GM21367 (cell line): ENCODE results near the gene PLCB1.

Source experiments
- ATAC-seq: cut with Tn5 transposase; IDR thresholded peaks from one replicate; pipeline ENCODE4 v1.9.1; 2021; ENCODE audit not compliant: unreplicated experiment

PLCB1 gene

DNA sequence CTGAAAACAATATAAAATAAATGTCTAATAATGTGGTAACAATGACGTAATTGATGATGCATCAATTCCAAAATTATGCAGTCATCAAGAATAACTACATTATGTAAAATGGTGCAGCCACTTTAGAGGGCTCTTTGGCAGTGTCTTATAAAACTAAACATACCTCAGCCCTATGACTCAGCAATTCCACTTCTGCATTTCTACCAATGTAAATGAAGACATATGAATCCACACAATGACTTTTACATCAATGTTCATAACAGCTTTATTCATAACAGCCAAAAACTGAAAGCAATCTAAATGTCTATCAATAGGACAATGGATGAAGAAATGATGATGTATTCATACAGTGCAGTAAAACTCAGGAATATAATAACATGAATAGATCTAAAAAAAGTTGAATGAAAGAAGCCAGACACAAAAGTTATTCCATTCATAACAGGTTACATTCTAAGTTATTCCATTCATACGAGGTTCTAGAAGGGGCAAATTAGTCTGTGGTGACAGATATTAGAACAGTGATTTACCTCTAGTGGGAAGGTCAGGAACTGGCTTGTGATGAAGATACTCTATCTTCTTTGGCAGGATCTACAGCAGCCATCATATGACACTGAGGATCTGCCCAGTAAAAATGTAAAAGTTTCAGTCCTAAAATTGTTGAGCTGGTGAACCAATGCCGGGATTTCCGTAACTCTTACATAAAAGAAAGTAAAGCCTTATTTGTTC lies 396.1 kb downstream of the PLCB1 start:
- no peak for ATAC-seq

DNA sequence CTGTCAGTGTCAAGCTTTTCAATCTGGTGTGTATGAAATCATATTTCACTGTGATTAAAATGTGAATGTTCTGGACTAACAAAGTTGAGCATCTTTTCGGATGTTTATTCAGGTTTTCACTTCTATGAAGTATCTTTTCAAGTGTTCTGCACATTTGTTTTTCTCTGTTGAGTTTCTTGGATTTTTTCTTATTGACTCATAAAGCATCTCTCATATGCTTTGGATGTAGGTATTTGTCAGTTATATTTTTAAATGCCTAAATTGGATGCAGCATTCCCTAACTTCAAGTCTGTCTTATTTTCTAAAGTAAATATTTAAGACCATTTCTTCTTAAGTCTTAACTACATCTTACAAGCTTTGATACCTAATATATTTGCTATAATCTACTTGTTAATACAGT lies 398.0 kb downstream of the PLCB1 start:
- no peak for ATAC-seq

DNA sequence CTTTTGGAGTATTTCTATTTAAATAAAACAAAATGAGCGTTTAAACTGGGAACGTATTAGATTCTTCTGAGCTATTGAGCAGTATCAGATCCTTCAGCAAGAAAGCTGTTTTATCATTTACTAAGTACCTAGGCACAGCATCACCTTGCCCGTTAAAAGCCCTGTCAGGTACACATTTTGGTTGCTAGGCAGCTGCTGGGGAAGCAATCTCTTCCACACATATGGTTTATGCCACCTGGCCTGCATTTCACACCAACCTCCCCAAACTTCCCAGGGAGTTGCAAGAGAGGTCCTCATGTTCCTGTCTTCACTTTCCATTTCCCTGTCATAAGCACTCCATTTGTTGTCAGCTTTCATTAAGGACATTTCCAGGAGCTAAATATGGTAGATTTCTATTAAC lies 400.1 kb downstream of the PLCB1 start:
- ATAC-seq = no peak

DNA sequence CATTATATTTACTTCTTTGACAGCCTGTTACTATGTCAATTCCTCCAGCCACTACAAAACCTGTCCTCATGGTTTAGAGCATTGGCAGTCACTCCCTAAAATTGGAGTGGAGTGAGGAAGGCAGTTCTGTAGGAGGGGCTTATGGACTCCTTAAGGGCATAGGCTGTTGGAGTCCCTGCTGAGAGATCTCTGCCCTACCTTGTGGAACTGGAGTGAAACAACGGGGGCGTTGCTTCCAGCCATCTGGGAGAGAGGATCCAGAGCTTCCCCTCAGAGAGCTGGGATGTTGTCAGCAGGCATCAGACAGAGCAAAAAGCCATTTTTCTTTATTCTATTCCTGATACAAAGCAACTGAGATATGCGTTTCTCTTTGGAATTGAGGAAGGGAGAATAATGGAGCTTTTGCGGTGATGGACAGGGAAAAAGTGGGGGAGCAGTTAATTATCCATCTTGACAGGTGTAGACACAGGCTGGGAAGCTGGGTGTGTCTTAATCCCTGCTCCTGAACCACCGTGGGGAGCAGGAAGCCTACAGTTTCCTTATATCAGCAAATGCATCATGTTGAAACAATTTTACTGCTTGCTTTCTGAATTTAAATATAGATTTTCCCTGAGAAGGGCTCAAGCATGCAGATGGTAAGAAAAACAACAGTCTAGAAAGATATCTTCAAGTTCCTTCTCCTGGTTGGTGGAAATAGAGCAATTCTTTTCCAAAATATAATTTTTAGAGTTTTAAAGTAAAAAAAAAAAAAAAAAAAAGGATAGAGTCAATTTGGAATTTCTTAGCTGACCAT lies 402.5 kb downstream of the PLCB1 start:
- no peak for ATAC-seq

DNA sequence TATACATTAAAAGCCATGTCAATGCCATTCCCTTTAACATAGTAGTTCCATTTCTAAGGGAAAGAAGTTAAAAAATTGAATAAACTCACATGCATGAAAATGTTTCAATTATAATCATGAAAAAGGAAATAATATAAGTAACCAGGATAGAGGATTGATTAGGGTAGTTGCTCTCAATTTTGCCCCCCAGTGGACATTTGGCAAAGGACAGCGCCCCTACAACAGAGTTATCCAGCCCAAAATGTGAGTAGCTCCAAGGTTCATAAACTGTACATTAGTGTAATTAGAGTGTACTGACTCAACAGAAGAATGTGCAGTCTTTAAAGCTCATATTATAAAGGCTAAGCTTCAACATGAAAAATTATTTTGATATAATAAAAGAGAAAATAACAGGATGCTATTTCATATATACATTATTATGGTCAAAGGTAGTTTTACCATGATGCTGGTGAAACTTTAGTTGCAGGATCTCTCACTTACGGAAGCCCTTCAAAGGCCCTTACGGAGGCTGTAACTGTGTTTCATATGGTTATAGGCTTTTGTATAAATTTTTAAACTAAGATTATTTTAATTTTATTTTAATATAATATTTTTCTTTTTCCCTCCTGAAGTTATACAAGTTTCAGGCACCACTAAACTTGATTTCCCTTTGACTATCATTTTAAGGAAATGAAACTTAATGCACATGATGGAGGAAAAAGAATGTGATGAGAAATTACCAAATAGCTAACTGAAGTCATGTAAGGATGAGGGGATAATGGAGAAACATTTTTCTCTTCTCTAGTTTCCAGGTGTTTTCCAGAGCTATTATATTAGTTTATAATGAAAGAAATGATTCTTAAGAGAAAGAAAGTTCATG lies 403.6 kb downstream of the PLCB1 start:
- ATAC-seq = no peak

DNA sequence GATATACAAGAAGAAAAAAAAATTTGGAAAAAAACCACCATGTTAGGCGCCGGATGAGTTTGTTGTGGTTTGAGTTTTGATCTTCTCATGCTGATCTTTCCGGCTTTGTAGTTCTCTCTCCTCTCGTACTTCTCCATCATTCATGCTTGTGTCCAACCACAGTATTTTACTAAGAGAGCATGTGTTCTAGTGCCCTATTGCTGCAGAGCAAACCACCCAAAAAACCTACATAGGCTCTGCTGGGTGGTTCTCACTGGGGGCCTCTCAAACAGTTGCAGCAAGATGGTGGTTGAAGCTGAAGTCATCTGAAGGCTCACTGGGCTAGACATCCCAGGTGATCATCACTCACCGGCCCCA lies 404.2 kb downstream of the PLCB1 start:
- ATAC-seq = no peak

DNA sequence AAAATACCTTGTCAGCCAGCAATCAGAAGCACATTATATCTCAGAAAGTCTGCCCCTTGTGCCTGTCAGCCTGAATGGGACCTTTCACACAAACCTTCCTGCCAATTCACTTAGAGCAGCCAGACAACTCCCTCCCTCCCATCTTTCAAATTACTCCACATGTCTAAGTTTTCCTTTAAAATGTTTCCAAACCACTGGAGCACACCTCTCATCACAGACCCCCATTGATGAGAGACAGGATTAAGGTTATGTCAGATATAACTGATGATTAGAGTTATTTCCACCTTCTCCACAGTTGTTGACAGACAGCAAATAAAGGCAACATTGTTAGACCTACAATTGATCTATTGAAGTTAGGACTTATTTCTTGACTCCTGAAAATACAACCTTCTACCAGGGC lies 408.4 kb downstream of the PLCB1 start:
- ATAC-seq = no peak

DNA sequence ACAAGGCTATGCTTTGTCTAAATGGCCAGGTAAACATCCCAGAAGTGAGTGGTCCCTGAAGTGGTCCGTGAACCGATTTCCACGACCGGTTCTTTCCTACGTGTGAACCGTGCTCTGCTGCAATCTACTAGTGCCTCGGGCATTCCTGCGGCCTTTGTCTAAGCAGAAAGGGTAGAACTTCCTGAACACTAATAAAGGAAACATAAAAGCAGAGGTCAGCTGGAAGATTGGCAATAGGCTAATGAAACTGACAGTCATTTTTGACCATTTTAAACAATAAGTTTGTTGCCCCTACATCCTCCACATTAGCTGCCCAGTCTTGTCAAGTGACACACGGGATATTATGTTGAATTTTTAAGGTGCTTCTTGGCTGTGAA lies 410.0 kb downstream of the PLCB1 start:
- no peak for ATAC-seq

DNA sequence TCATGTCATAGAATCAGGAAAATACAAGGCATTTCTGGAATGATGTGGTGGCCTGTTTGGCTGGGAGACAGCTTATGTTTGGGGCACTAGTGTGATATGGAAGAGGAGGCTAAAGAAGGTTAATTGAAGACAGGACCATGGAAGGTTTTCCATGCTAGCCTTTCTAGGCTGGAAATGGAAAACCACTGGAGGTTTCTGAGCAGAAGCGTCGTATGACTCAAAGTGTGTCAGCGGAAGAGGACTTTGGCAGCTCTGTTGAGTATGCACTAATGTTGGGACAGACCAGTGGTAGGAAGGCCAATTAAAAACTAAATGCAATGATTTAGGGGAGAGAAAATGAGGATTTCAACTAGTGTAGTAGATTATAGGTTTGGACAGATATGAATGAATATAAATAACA lies 413.1 kb downstream of the PLCB1 start:
- no peak for ATAC-seq

DNA sequence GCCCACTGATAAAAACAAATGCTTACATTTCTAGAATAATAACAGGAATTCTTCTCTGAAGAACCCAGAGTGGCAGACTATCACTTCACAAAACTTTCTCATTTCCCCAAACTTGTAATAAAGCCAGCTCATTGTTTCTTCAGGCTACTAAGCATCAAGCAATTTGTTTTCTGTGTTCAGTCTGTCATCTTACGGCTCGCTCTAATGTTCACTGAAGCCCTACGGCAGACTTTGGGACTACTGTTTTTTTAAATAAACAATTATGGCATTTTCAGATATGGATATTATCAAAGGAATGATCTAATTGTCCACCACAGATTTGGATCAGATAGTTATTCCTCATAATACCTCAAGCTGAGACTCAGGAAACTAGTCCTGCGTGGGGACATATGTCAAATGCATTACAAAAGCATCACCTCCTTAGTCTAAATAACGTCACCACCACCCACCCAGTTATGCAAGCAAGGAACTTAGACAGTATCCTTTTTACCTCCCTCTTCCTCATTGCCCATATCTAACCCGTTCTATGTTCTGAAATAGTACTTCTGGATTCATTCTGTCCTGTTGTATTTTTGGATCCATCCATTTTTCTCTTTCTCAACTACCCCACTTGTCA lies 415.1 kb downstream of the PLCB1 start:
- no peak for ATAC-seq

DNA sequence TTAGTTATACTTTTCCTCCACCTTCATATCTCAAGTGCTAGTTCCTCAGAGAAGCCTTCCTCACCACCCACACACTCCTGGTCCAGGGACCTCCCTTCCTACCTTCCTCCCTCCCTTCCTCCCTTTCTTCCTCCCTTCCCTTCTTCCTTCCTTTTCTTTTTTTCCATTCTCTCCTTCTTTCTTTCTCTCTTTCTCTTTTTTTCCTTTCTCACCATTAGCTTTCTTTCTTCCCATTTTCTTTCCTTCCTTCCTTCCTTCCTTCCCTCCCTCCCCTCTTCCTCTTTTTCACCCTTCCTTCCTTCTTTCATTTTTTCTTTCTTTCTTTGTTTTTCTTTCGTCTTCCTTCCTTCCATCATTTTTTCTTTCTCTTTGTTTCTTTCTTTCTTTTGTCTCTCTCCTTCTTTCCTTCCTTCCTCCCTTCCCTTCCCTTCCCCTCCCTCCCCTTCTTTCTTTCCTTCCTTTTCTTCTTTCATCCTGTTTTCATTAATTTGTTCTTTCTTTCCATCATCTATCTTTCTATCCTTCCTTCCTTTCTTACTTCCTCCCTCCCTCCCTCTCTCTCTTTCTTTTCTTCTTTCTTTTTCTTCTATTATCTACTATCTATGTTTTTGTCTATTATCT lies 416.0 kb downstream of the PLCB1 start:
- ATAC-seq = no peak

DNA sequence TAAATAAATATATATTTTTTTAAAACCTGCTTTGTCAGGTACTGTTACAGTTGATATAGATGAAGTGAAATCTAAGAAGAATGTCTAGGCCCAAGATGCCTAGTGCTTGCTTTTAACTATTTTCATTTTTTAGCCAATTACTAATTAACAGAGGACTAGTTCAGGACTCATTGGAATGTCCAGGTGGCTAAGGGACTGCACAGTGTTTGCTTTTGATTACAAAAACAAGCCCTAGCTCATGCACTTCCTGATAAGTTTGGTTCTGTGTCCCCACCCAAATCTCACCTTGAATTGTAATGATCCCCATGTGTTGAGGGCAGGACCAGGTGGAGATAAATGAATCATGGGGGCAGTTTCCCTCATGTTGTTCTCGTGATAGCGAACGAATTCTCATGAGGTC lies 417.1 kb downstream of the PLCB1 start:
- no peak for ATAC-seq

DNA sequence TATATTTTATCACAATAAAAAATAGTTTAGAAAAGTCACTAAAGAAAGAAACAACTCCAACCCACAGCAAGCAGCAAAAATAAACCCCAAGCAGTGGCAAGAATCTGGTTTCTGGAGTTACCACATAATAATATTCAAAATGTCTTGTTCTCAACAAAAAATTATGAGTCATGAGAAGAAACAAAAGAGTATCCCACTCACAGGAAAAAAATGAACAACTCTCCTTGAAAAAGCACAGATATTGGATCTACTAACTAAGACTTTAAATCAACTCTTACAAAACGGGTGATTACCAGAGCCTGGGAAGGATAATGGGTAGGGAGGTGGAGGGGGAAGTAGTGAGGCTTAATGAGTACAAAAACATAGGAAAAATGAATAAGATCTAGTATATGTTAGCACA lies 425.6 kb downstream of the PLCB1 start:
- no peak for ATAC-seq

DNA sequence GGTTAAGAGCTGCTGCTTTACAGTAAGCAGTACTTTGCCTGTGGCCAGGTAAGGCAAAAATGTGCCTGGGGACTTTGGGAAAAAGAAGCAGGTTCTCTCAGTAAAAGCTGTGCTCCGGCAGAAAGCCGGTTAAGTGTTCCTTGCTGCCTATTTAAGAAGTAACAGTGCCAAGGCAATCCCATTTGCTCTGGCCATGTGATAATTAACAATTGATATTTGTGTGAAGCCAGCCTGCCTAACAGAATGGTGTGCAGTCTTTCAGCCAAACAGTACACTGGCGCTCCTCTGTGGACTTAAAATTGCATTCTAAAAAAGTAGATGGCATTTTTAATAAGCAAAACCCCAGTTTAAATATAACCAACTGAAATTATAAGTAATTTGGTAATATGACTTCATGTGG lies 430.3 kb downstream of the PLCB1 start:
- no peak for ATAC-seq

DNA sequence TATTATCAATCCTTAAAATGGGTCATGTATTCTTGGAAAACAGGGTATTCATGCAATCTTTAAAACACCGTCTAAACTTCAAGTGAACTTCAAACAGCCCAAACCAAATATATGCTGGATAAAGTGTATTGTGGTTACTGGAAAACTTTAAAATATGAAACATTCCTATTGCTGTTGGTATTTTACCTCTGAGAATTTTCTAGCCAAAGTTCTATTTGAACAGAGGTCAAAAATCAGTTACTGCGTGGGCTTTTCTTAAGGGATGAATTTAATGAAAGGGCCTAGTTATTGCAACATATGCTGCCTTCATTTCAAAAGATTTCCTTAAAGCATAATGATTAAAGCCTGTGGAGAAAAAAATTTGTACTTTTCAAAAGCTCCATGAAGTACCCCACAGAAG lies 436.0 kb downstream of the PLCB1 start:
- ATAC-seq = no peak

DNA sequence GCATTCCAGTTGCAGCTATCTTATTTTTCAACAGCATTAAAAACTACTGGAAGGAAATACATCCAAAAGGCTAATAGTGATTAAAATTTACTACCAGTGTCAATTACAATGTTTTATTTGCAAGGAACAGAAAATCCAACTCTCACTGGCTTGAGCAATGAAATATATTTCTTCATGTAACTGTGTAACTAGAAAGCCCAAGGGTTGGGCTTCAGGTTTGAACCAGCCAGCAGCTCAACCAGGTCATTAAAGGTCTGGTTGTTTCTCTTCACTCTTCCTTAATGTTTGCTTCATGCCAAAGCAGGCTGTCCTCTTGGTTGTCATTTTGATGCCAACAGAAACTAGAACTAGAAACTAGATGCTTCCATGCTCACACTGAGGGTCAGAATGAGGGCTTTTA lies 437.7 kb downstream of the PLCB1 start:
- ATAC-seq = no peak

DNA sequence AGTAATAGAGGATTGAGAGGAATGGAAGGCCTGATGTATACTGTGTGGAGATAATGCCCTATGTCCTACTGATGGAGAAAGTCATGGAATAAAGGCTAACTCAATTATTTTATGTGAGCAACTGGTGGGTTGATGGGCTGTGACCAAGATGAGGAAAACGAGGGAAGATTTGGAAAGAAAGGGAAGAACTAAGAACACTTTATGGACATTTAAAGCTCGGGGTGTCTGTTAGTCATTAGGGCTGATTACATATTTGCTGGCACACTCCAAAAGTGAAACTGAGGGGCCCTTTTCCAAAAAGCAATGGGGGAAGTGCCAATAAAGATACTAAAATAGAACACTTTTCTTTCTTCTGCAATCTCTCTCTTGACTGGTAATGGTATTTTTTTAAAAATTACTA lies 439.5 kb downstream of the PLCB1 start:
- no peak for ATAC-seq

DNA sequence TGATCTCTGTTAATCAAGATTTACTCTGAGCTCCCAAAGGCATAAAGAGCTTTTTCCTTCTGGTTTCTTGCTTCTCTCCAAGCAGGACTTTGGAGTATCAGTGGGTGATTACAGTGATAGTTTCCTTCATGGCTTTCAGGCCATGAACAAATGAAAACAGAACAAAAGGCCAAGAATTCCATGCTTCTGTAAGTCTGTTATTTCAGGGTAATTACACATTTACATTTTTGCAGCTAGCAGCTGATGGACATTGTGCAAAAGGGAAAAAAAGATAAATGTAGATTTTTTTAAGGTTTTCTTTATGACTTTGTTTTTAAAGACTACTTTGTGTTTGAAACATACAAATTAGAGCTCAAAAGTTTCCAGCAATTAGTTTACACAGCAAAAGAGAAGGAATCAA lies 441.6 kb downstream of the PLCB1 start:
- no peak for ATAC-seq

DNA sequence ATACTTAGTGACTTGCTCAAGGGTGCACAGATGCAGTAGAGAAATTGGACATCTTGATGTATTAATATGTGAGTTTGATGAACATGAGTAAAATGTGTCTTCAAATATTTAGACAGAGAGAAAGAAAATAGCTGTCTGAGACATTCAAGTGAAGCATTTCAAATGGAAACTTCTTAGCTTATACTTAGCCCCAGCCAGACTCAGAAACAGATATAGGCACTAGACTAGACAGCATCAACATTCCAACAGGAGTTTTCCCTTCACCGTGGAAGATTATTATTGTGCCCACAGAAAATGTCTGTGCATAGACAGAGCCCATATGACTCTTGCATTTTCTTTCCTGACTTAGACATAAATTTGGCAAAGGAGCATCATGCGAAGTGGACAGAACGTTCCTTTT lies 443.0 kb downstream of the PLCB1 start:
- ATAC-seq = no peak

DNA sequence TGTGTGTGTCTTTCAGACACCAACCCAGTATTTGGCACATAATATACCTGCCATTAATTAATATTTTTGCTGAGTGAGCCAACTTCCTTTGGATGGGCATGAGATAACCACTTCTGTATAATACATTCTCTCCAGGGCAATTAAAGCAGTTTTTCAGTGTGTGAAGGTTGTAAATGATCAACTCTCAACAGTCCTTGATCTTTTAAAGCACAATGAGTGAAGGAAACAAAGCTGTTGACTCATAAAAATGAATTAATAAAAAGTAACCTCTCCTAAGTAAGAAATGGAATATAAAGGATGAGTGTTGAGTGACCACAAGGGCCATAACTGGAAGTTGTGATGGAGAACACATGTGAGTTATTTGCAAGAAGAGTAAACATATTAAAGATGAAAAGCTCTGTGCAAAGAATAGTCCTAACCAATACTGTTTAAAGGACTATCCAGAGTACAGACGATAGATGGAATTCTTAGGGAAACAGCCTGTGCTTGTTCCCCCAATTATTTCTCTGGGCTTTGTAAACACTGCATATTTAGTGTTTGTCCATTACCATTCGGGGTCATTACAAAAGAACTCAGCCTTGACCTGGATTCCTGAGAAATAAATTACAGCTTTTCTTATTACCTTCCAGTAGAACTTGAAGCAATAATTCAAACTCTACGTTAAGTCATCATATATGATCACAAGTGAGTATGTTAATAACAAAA lies 446.2 kb downstream of the PLCB1 start:
- ATAC-seq = no peak
